NCI-H69 (cell line): ENCODE results near the gene PLCB4.
"Not testable (repeated sequence)": the region's sequence is repeated elsewhere in the genome, so short reads cannot be mapped to it uniquely, and the experiment has no call there.

ENCODE experiments used
- DNase-seq: peaks from one replicate; lab custom pipeline; 2025; lab: John Stamatoyannopoulos, UW

Gene PLCB4

GRCh38 chr20:9068841-9069663 lies at the start of gene PLCB4:
PLCB4 (plus strand) TSS chr20:9069087; CDS start chr20:9307815, 238,728 bp downstream.
- peak; percentile 99 for DNase-seq

DNA sequence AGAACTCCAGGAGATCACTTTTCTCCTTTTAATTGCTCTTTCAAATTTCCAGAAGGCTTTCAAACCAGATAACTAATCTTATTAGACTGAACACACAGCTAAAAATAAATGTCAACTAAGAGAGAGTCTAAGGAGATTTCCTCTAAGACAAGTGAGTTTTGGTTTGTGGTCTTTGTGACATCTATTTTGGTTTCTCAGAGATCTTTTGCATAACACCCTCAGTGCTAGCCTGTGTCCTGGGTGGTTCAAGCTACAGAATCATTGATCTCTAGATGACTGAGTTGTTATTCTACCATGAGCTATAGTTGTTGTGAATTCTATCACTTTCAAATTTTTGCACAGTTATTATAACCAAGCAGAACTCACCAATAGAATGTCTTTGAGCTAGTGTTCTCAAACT lies 49.1 kb upstream of the PLCB4 start:
- no peak for DNase-seq

DNA sequence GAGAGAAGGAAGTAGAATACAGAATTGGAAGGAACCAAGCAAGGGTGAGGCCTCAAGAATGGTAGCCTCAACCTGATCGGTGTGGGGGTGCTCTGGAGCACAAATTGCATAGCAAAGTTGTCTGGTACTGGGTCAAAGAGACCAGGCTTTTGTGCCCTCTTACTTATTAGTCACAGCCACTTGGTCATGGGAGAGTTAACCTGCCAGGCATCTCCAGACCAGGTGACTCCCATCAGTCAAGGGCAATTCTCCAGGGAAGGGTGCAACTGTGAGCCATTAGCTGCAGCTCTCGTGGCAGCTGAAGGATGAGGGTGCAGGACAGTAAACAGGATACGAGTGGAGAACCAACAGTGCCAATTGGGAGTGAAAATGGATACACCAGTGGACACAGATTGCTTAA lies 47.7 kb upstream of the PLCB4 start:
- peak; percentile 75 for DNase-seq

GRCh38 chr20:9021699-9022098 lies 47.2 kb upstream of the PLCB4 start:
- DNase-seq, result peak; percentile 74

DNA sequence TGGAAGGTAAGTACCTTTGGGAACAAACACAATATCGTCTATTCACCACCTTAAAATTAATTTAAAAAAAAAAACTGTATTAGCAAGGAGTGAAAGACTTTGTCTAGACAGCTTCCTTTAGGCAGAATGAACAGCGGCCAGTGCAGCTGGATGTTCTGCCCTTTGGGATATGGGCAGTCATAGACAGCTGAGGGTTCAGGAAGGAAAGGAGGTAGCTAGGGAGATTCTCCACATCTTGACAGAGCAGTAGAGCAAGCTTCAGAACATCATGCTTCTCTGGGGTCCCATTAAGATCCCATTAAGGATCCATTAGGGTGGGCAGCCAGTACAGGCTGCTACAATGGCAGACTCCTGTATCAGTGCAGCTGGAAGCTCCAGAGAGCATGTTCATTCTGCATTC lies 46.5 kb upstream of the PLCB4 start:
- DNase-seq, result no peak

GRCh38 chr20:9024606-9025005 lies 44.3 kb upstream of the PLCB4 start:
- no peak for DNase-seq

GRCh38 chr20:9025011-9025410 lies 43.9 kb upstream of the PLCB4 start:
- DNase-seq, result no peak

DNA sequence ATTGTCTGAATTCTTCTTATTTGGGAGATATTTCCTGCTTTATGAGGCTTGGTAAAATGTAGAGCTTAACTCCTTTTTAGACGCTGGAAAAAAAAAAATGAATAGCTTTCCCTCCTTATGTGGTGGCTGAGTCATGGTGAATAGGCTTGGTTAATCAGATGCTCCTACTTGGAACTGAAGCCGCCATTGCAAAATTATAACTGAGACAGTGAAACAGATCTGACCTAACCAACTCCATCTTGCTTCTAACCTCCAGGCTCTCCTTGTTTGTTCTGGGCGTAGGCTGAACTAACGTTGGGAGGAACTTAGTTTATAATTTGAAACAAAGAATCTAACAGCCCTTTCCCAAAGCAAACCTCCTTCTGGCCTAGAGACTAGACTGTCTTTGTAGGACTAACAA lies 43.2 kb upstream of the PLCB4 start:
- DNase-seq, result no peak

DNA sequence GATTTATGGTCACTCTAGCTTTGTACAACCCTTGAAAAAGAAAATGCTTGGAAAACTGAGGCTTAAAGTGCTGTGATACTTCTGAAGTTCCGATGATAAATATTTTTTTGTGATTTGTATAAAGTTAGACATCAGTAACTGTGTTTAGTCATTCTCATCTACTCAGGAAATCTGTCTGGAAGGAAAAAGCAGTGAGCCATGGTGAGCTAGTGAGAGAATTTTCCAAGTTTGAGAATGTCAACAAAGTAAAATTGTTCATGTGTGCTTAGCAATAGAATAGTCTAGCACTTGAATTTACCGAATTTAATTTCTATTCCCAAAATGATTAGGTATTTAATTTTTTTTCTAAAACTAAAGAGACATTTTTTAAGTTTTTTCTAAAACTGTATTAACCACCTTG lies 41.3 kb upstream of the PLCB4 start:
- DNase-seq, result no peak

DNA sequence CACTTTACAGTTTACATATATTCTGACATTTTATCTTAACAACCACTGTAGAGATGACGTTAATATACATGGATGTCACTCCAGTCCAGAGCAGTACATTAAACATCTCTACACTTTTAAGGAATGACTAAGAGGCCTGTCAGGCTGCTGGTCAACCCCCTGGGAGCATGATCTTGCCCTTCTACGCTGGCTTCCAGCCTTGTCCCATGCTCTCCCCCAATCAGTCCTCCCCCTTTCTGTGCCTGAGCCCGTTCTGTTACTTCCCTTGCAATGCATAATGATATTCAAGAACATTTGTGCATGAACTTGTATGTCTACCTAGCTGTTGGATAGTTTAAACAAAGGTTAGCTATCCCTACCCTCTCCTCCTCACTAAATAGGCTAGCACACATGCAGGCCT lies 40.5 kb upstream of the PLCB4 start:
- no peak for DNase-seq

DNA sequence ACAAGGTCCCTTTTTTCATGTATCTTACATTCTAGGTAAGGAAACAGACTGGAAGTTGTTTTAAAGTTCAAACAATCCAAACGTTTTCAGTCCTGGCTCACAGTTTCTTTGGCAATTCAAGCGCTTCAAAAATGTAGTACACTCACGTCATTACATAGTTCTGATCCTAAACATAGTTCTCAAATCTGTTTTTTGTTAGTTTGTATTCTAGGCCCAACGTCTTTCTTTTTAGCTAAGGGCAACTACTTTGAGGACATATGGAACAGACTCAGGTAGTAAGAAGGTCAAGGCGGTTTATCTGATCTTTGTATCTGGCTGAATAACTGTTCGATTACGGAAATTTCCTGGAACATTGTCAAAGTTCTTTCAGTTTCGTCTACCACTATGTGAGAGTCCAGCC lies 36.9 kb upstream of the PLCB4 start:
- no peak for DNase-seq

DNA sequence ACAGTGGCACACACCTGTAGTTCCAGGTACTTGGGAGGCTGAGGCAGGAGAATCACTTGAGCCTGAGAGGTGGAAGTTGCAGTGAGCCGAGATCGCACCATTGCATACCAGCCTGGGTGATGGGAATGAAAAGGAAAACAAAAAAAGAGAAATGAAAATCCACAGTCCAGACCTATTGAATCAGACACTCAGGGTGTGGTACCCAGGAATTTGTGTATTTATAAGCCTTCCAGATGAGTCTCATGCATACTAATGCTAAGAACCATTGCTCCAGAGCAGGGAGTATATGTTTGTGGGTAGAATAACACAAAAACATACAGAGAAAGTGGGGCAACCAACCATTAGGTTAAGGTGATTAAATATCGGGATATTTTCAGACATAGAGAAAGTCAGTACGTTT lies 36.1 kb upstream of the PLCB4 start:
- DNase-seq, result no peak

DNA sequence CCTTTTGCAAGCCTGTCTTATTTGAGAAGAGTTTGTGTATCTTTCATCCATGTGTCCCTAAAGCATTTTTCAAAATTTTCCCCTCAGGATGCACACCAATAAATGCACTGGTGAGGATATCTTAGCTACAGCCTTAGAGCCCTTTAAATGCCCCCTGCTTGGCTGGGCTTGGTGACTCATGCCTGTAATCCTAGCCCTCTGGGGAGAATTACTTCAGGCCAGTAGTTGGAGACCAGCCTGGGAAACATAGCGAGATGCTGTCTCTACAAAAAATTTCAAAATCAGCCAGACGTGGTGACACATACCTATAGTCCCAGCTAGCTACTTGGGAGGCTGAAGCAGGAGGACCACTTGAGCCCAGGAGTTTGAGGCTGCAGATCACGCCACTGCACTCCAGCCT lies 33.8 kb upstream of the PLCB4 start:
- peak; percentile 74 for DNase-seq

GRCh38 chr20:9036593-9036992 lies 32.3 kb upstream of the PLCB4 start:
- DNase-seq, result no peak

DNA sequence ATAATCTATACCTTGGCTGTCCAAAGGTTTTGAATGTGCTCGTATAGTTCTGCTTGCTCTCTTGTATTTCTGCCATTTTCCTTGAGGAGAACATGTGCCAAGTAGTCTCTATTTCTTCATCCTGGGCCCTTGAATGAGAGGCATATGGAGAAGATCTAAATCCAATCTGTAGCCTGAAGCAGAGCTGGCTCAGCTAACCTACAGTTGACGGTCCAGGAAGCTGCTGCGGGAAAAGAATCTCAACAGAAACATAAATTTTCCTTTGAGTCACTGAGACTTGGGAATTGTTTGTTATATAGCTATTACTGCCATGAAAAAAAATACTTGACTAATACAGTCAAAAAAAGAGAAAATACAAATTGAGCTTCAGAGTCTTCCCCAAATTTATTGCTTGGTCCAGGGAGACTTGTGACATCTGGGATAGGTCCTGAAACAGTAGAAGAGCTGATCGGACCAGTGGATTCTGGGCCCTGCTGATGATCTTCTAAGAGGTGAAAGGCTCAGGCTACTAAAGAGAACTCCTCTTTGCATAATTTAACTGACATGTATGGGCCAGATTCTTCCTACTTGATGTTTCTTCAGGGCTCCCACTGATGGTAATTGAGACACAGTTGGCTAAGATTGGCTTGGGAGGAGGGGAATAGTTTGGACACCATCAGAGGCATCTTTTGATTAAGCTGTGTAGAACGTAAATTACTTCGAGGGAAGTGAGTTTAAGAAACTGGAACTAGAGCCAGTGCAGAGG lies 29.9 kb upstream of the PLCB4 start:
- no peak for DNase-seq

DNA sequence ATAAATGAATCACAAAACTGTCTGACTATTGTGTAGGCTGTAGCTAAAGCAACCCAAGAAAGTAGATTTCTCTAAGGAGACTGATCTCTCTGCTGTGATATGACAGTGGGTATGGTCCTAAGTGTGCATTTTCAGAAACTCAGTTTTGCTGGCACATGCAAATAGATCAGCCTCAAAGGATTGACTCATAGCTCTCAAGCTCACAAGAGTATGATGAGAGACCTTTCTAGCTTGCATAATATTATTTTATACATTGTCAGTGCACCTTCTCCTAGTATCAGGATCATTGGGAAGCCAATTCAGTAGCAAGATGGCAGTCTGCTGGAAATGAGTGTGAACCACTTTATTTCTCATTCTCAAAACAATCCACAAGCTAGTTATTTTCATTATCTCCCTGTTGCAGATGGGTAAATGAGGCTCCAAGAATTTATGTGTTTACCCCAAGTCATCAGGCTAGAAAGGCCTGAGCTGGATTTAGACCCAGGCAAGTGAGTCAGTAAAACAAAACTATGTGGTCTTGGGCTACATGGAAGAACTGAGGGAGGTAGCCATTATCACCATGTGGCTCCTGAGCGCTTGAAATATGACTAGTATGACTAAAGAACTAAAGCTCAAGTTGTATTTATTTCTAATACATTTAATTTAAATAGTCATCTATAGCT lies 27.9 kb upstream of the PLCB4 start:
- no peak for DNase-seq

DNA sequence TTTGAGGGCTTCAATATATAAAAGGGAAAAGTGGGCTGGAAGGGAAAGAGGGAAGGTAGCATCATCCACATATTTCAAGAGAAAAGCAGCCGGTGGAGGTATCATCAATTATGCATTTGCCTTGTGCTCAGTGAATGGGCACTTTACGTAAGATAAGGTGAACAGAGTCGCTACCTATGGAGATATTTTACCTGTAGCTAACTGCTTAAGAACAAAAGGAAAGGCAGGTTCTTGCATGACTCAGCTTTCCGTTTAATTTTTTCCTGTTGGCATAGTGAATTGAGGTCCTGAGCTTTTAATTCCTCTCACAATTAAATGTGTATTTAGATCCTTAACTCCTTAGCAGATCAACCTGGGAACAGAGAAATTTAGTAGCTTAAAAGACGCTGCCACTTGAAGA lies 25.5 kb upstream of the PLCB4 start:
- peak; percentile 53 for DNase-seq

GRCh38 chr20:9047928-9048327 lies 21.0 kb upstream of the PLCB4 start:
- not testable (repeated sequence) for DNase-seq

GRCh38 chr20:9051508-9051907 lies 17.4 kb upstream of the PLCB4 start:
- DNase-seq, result no peak

- peak; percentile 17 for DNase-seq
These were observed 16.8 kb upstream of the PLCB4 start for GRCh38 chr20:9052136-9052535.

GRCh38 chr20:9053108-9053507 lies 15.8 kb upstream of the PLCB4 start:
- DNase-seq, result no peak

DNA sequence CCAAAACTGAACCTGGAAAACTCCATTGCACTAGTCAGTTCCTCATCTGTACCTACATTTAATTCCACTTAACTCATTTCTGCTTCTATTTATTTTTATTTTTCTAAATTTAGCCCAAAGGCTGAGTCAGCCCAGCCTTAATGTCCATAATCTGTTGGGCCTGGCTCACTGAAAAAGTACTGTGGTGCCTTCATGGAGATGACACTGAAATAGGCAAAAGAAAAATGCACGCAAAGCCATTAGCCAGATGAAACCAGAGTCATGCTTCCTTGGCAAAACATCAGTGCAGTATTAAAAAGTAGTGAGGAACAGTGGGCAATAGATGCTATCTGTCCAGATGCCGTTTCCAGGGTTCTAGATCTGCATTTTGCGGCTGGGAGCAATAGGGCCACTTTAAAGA lies 14.7 kb upstream of the PLCB4 start:
- no peak for DNase-seq

DNA sequence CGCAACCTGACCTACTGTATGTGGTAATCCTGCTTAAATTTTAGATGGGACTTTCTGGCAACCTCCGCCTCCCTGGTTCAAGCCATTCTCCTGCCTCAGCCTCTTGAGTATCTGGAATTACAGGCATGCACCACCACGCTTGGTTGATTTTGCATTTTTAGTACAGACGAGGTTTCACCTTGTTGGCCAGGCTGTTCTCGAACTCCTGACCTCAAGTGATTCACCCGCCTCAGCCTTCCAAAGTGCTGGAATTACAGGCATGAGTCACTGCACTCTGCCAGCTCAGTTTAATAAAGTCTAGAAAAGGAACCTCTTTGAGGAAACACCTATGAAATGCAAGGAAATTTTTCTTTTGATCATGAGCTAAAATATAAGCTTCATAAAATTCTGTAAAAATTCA lies 9.0 kb upstream of the PLCB4 start:
- no peak for DNase-seq
